HCT116 (cell line): ENCODE results near the gene AXDND1. TPM values are rescaled to one million over a fixed set of nuclear protein-coding genes. Genes with fewer than 3 reads are reported as not detected.

ENCODE experiments used
- ATAC-seq: fragments of 200-7000 bp; cut with Tn5 transposase; 2 replicates; pipeline ENCODE4 v1.9.1; 2020; ENCODE audit warnings: mild to moderate bottlenecking, moderate library complexity
- BruUV-seq: library from RNA; stranded (reverse); fragments of 400-500 nt; replicated peaks from 2 replicates; lab custom pipeline; 2021; lab: Mats Ljungman, UMichigan
- CTCF ChIA-PET: fragments of 300-600 bp; sonication (Branson Sonifier 250); formaldehyde crosslinking; loops from one replicate; lab custom pipeline; 2021; ENCODE audit warnings: antibody characterized with exemption; lab: Charles Lee
- POLR2A ChIA-PET: fragments of 300-600, 350-600 bp; sonication (Branson Sonifier 250); formaldehyde crosslinking; loops from one replicate; lab custom pipeline; 2021; ENCODE audit warnings: antibody characterized with exemption; lab: Charles Lee
- RAD21 ChIA-PET, 2 experiments: fragments of 300-600 bp; sonication (Branson Sonifier 250); formaldehyde crosslinking; loops; one replicate each; lab custom pipeline; 2023; ENCODE audit warnings: low total read pairs in 2 of 2; ENCODE audit not compliant: uncharacterized antibody in 2 of 2, unreplicated experiment in 2 of 2, low non-redundant PET in 1 of 2; lab: Charles Lee
- DNase-seq: peaks from one replicate; pipeline ENCODE4 v3.0.0-alpha.2; 2010; ENCODE audit warnings: low read depth, low spot score
- H2AFZ ChIP-seq: fragments of 200-600 bp; shearing (Covaris generic), sonication (generic); 2 replicates; pipeline ENCODE4 v1.6.1; 2017; ENCODE audit warnings: low read depth, mixed run types, mixed read lengths, antibody characterized with exemption, low read length; ENCODE audit not compliant: poor library complexity, severe bottlenecking
- H3K27ac ChIP-seq: 2 replicates; pipeline ENCODE4 v1.5.1; 2012; ENCODE audit warnings: low read depth, low read length
- H3K27me3 ChIP-seq: fragments of 200-600 bp; sonication (generic); 2 replicates; pipeline ENCODE4 v1.6.1; 2016; ENCODE audit warnings: mixed run types, low read length, mixed read lengths; ENCODE audit not compliant: insufficient read depth
- H3K36me3 ChIP-seq, 2 experiments: fragments of 200-500 bp in 1 of 2; fragments of 200-600 bp in 1 of 2; sonication (Bioruptor generic) in 1 of 2; sonication (generic) in 1 of 2; 2 replicates each; pipeline versions ENCODE4 v1.5.1 to v1.6.1; 2014 to 2016; ENCODE audit warnings: low read length in 2 of 2, inconsistent platforms in 1 of 2, mixed read lengths in 1 of 2, mixed run types in 1 of 2; ENCODE audit not compliant: insufficient read depth in 2 of 2, control insufficient read depth in 1 of 2
- H3K4me1 ChIP-seq, 2 experiments: fragments of 200-600 bp in 1 of 2; sonication (generic) in 1 of 2; 2 replicates each; pipeline versions ENCODE4 v1.5.1 to v1.6.1; 2012 to 2017; ENCODE audit warnings: low read length in 2 of 2, inconsistent platforms in 1 of 2, mild to moderate bottlenecking in 1 of 2, mixed read lengths in 1 of 2, mixed run types in 1 of 2, moderate library complexity in 1 of 2; ENCODE audit not compliant: insufficient read depth in 2 of 2, control insufficient read depth in 1 of 2
- H3K4me2 ChIP-seq: fragments of 200-600 bp; sonication (generic); 2 replicates; pipeline ENCODE4 v1.6.1; 2017; ENCODE audit warnings: mixed run types, low read length, mixed read lengths
- H3K4me3 ChIP-seq, 2 experiments: fragments of 200-600 bp in 1 of 2; sonication (generic) in 1 of 2; replicated peaks in 1 of 2; 2 replicates each; pipeline ENCODE4 v1.5.1; 2011 to 2016; ENCODE audit warnings: low read length in 2 of 2, control low read depth in 1 of 2, low read depth in 1 of 2, mild to moderate bottlenecking in 1 of 2, mixed read lengths in 1 of 2, mixed run types in 1 of 2
- H3K79me2 ChIP-seq: fragments of 200-600 bp; sonication (generic); 2 replicates; pipeline ENCODE4 v1.6.1; 2017; ENCODE audit warnings: mild to moderate bottlenecking, mixed run types, low read length, moderate library complexity, mixed read lengths; ENCODE audit not compliant: insufficient read depth
- H3K9ac ChIP-seq: fragments of 200-600 bp; sonication (generic); 2 replicates; pipeline ENCODE4 v1.6.1; 2016; ENCODE audit warnings: low read length, mixed read lengths
- H3K9me2 ChIP-seq: fragments of 200-600 bp; sonication (generic), shearing (Covaris generic); 2 replicates; pipeline ENCODE4 v1.6.1; 2017; ENCODE audit warnings: mixed run types, mild to moderate bottlenecking, moderate library complexity; ENCODE audit not compliant: insufficient read depth
- H3K9me3 ChIP-seq, 2 experiments: fragments of 200-500 bp in 1 of 2; fragments of 200-600 bp in 1 of 2; sonication (Bioruptor generic) in 1 of 2; sonication (generic) in 1 of 2; 2 replicates each; pipeline ENCODE4 v1.6.1; 2014 to 2017; ENCODE audit warnings: low read length in 2 of 2, mixed read lengths in 2 of 2, inconsistent platforms in 1 of 2, low read depth in 1 of 2, mild to moderate bottlenecking in 1 of 2, mixed run types in 1 of 2, moderate library complexity in 1 of 2; ENCODE audit not compliant: control insufficient read depth in 1 of 2, insufficient read depth in 1 of 2
- H4K20me1 ChIP-seq: fragments of 200-600 bp; sonication (generic), shearing (Covaris generic); 2 replicates; pipeline ENCODE4 v1.6.1; 2017; ENCODE audit warnings: mixed run types, mild to moderate bottlenecking, moderate library complexity; ENCODE audit not compliant: insufficient read depth
- ATF3 ChIP-seq: IDR thresholded peaks from 2 replicates; pipeline ENCODE4 v1.6.1; 2012
- CTCF ChIP-seq, 3 experiments: fragments of 200-600 bp in 1 of 3; sonication (generic) in 1 of 3; IDR thresholded peaks in 2 of 3; conservative IDR thresholded peaks in 1 of 3; 2 replicates each; pipeline ENCODE4 v1.5.1; 2012 to 2017; ENCODE audit warnings: low read depth in 2 of 3, low read length in 2 of 3, antibody characterized with exemption in 1 of 3, borderline replicate concordance in 1 of 3, control low read depth in 1 of 3, mild to moderate bottlenecking in 1 of 3, mixed read lengths in 1 of 3, mixed run types in 1 of 3, moderate library complexity in 1 of 3; ENCODE audit not compliant: insufficient read depth in 1 of 3
- ELF1 ChIP-seq: IDR thresholded peaks from 2 replicates; pipeline ENCODE4 v1.6.1; 2012; ENCODE audit warnings: low read depth, borderline replicate concordance
- FOSL1 ChIP-seq: IDR thresholded peaks from 2 replicates; pipeline ENCODE4 v1.6.1; 2012; ENCODE audit warnings: low read depth
- JUND ChIP-seq: IDR thresholded peaks from 2 replicates; pipeline ENCODE4 v1.6.1; 2012
- RAD21 ChIP-seq: IDR thresholded peaks from 2 replicates; pipeline ENCODE4 v1.6.1; 2012; ENCODE audit warnings: low read depth, mild to moderate bottlenecking
- REST ChIP-seq: IDR thresholded peaks from 2 replicates; pipeline ENCODE4 v1.6.1; 2012; ENCODE audit warnings: low read depth
- SIN3A ChIP-seq: IDR thresholded peaks from 2 replicates; pipeline ENCODE4 v1.6.1; 2012; ENCODE audit warnings: low read depth
- SP1 ChIP-seq: IDR thresholded peaks from 2 replicates; pipeline ENCODE4 v1.6.1; 2012; ENCODE audit warnings: low read depth
- SRF ChIP-seq: IDR thresholded peaks from 2 replicates; pipeline ENCODE4 v1.6.1; 2012; ENCODE audit warnings: low read depth
- ZBTB33 ChIP-seq: IDR thresholded peaks from 2 replicates; pipeline ENCODE4 v1.6.1; 2011; ENCODE audit warnings: mild to moderate bottlenecking, low read length, moderate library complexity; ENCODE audit not compliant: insufficient replicate concordance; ENCODE audit errors: extremely low read depth
- ZFX ChIP-seq: fragments of 450-650 bp; IDR thresholded peaks from 2 replicates; pipeline ENCODE4 v1.6.1; 2017
- ZNF274 ChIP-seq: fragments of 200-500 bp; sonication (Bioruptor generic); IDR thresholded peaks from 2 replicates; pipeline ENCODE4 v1.6.1; 2014; ENCODE audit warnings: mild to moderate bottlenecking, low read depth, low read length, inconsistent platforms
- intact Hi-C: fragments of 100-400 bp; cut with micrococcal nuclease; formaldehyde crosslinking; loops from 2 replicates; pipeline ENCODE4 v1.10.0; 2022
- total RNA-seq: library from RNA; stranded (reverse); gene quantifications from one replicate; pipeline ENCODE4 v1.2.1, GENCODE V29; 2021; ENCODE audit not compliant: unreplicated experiment

Gene AXDND1
- total RNA-seq, 1 experiment from 2014 or later: 2.3 TPM

GRCh38 chr1:179590671-179591070, 224.9 kb downstream of the AXDND1 start:
- ChIA-PET RAD21 (no interaction called here), POLR2A (no interaction called here), CTCF (no interaction called here)
- intact Hi-C loops: loop anchor here (10.0 kb wide), 1 partner anchor 1056 kb away; no protein-coding TSS in a partner anchor
- TF ChIP-seq ATF3 (no peak), JUND (no peak), REST (no peak), SRF (no peak), RAD21 (no peak), CTCF (IDR thresholded peaks at IDR 0.05 in 2 of 3, conservative IDR thresholded peaks at IDR 0.05 in 1 of 3; ENCODE audit: borderline replicate concordance in 1 of 3, insufficient read depth in 1 of 3, low read depth in 2 of 3, low read length in 2 of 3) (no peak), ELF1 (no peak), SIN3A (no peak), FOSL1 (no peak), ZNF274 (no peak), ZBTB33 (no peak), ZFX (no peak), SP1 (no peak)
- ATAC-seq (no peak), DNase-seq (no peak)
- no TSS peak for BruUV-seq
- H3K36me3 ChIP-seq: no peaks in the 10 kb centered on the region
- no peak overlapping the region for H2AFZ ChIP-seq
- no peak overlapping the region for H3K4me2 ChIP-seq
- no peaks in the 10 kb centered on the region for H3K27me3 ChIP-seq
- H3K79me2 ChIP-seq: no peaks in the 10 kb centered on the region
- peaks cover 3% of the 10 kb centered on the region; the same call in 1 of the 2 replicates for H3K9me2 ChIP-seq
- H4K20me1 ChIP-seq: no peaks in the 10 kb centered on the region
- no peak overlapping the region for H3K4me3 ChIP-seq
- no peak overlapping the region for H3K9ac ChIP-seq
- H3K27ac ChIP-seq: no peak overlapping the region
- no peaks in the 10 kb centered on the region for H3K4me1 ChIP-seq
- no peaks in the 10 kb centered on the region for H3K9me3 ChIP-seq
